ENCODE data around the gene IFNL2. TPM values are rescaled to one million over a fixed set of nuclear protein-coding genes. Genes with fewer than 3 reads are reported as not detected.

The IFNL2 gene
- total RNA-seq, 1 donor from 2014 or later, result not detected

DNA sequence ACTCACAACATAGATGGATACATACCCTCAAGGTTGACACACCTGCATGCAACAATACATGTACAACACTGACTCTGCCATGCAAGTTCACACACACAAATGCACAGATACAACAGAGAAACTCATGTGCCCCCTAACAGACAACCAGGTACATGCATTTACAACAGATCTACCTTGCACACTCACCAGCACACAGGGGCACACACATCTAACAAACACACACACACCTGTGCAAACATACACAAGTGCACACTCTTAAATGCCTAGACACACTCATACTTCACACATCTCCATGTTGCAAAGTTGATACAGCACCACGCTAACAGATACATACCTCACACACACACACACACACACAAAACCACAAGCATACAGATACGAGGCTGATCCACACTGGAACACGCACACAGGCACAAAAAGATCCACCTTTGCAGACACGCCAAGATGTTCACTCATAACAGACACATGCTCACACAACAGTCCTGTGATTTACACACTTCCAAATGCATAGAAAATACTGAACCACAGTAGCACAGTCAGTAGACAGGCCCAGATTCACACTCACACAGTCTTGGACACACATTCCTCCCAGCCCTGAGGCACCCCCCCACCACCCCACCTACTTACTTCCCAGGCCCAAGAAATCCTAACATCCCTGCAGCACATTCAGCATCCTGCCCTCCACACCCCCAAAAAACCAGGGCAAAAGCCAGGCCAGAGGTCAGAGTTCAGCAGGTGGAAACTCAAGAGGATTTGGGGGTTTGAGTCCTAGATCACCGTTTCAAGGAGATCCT is 51.1 kb downstream of the IFNL2 start:
- peaks cover 9% of the 10 kb centered on the region for H3K4me1 Mint-ChIP-seq (ENCODE audit: low read depth)
- H3K4me3 Mint-ChIP-seq (ENCODE audit: low read depth), result peak overlapping the region; percentile 79
- no peaks in the 10 kb centered on the region for H3K9me3 Mint-ChIP-seq (ENCODE audit: low read depth)
- peaks cover 3% of the 10 kb centered on the region for H3K36me3 Mint-ChIP-seq (ENCODE audit: insufficient read depth)
- H3K27me3 Mint-ChIP-seq, result peaks cover 47% of the 10 kb centered on the region
- no peak for TF ChIP-seq CTCF (IDR thresholded peaks at IDR 0.05; ENCODE audit: unreplicated experiment)
- no peak for DNase-seq (ENCODE audit: low spot score, unreplicated experiment)
- H3K27ac Mint-ChIP-seq, result peak overlapping the region; percentile 0

Other genes starting within 250 kb of the IFNL2 start
- gene FBXO27, start 235.8 kb upstream of the IFNL2 start, total RNA-seq, result 10.3 and 14.6 TPM in 2 replicates
- not detected in 2 replicates for gene ACP7, start 184.0 kb upstream of the IFNL2 start, total RNA-seq
- 73.9 and 75.8 TPM in 2 replicates for gene PAK4, start 142.6 kb upstream of the IFNL2 start, total RNA-seq
- 0.89 and 0.93 TPM in 2 replicates for gene NCCRP1, start 71.4 kb upstream of the IFNL2 start, total RNA-seq
- not detected in 2 replicates for gene SYCN, start 64.1 kb upstream of the IFNL2 start, total RNA-seq
- not detected in 2 replicates for gene IFNL3, start 23.4 kb upstream of the IFNL2 start, total RNA-seq
- gene IFNL4, start 19.5 kb upstream of the IFNL2 start, total RNA-seq, result not detected in 2 replicates
- gene IFNL1, start 28.0 kb downstream of the IFNL2 start, total RNA-seq, result not detected in 2 replicates
- 4.8 and 5.2 TPM in 2 replicates for gene LRFN1, start 52.5 kb downstream of the IFNL2 start, total RNA-seq
- gene GMFG, start 67.6 kb downstream of the IFNL2 start, total RNA-seq, result not detected in 2 replicates
- 140 and 152 TPM in 2 replicates for gene SAMD4B, start 74.0 kb downstream of the IFNL2 start, total RNA-seq
- 49.4 and 49.5 TPM in 2 replicates for gene PAF1, start 122.7 kb downstream of the IFNL2 start, total RNA-seq
- gene MED29, start 123.0 kb downstream of the IFNL2 start, total RNA-seq, result 36.3 and 39.0 TPM in 2 replicates
- gene ZFP36, start 138.5 kb downstream of the IFNL2 start, total RNA-seq, result 10.5 and 10.6 TPM in 2 replicates
- 162 and 170 TPM in 2 replicates for gene PLEKHG2, start 144.3 kb downstream of the IFNL2 start, total RNA-seq
- gene RPS16, start 167.6 kb downstream of the IFNL2 start, total RNA-seq, result 1,449 and 1,510 TPM in 2 replicates
- gene SUPT5H, start 177.2 kb downstream of the IFNL2 start, total RNA-seq, result 170 and 171 TPM in 2 replicates
- 79.3 TPM in 2 replicates for gene TIMM50, start 212.4 kb downstream of the IFNL2 start, total RNA-seq
- gene DLL3, start 230.6 kb downstream of the IFNL2 start, total RNA-seq, result 0.93 and 1.1 TPM in 2 replicates
- gene SELENOV, start 246.7 kb downstream of the IFNL2 start, total RNA-seq, result 5.1 and 6.5 TPM in 2 replicates